MG63 (cell line): ENCODE measurements around the gene DTX3. TPM values are rescaled to one million over a fixed set of nuclear protein-coding genes. Genes with fewer than 3 reads are reported as not detected.

Experiments used
- DNase-seq: peaks from one replicate; pipeline ENCODE4 v3.0.0-alpha.2; 2020
- H3K27me3 ChIP-seq: fragments of 250-450 bp; sonication (Bioruptor Pico); 2 replicates; pipeline ENCODE4 v1.5.1; 2020; ENCODE audit warnings: mild to moderate bottlenecking, moderate library complexity
- H3K36me3 ChIP-seq: fragments of 250-450 bp; sonication (Bioruptor Pico); 2 replicates; pipeline ENCODE4 v1.5.1; 2020; ENCODE audit warnings: mild to moderate bottlenecking, moderate library complexity
- H3K4me3 ChIP-seq: fragments of 250-450 bp; sonication (Bioruptor Pico); 2 replicates; pipeline ENCODE4 v1.5.1; 2020; ENCODE audit warnings: mild to moderate bottlenecking, moderate library complexity
- H3K9me3 ChIP-seq: fragments of 250-450 bp; sonication (Bioruptor Pico); 2 replicates; pipeline ENCODE4 v1.5.1; 2020; ENCODE audit warnings: mild to moderate bottlenecking, moderate library complexity
- total RNA-seq: library from RNA; depleted of rRNA; stranded (reverse); fragments of >200 nt; shearing (Covaris generic); gene quantifications from 2 replicates; pipeline ENCODE4 v1.2.3, GENCODE V29; 2014; ENCODE audit warnings: low replicate concordance

Gene DTX3
- total RNA-seq, 1 experiment from 2014 or later, result 0.20 TPM

DNA sequence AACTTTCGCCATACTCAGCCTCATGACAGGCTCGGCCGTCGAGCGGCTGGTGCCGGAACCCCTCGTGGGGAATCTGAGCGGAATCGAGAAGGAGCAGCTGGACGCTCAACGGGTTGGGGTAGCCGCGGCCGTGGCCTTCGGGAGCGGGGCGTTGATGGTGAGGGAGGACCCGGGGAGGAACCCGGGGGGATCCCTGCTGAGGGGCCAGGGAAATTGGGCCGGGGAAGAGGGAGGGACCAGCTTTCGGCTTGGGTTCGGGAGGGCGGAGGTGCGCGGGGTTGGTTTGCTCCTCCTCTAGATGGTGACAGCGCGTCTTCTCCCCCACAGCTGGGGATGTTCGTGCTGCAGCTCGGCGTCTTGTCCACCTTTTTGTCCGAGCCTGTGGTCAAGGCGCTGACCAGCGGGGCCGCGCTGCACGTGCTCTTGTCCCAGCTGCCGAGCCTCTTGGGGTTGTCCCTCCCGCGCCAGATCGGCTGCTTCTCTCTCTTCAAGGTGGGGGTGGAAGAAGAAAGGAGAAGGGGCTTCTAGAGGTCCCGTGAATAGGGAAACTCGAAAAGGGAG, 16.4 kb downstream of the DTX3 start:
- Histone ChIP-seq H3K4me3 (no peak overlapping the region), H3K36me3 (0 out of 2 replicates have a peak, but pooled peaks cover 2% of the 10 kb centered on the region), H3K9me3 (no peaks in the 10 kb centered on the region), H3K27me3 (no peaks in the 10 kb centered on the region)
- no peak for DNase-seq

DNA sequence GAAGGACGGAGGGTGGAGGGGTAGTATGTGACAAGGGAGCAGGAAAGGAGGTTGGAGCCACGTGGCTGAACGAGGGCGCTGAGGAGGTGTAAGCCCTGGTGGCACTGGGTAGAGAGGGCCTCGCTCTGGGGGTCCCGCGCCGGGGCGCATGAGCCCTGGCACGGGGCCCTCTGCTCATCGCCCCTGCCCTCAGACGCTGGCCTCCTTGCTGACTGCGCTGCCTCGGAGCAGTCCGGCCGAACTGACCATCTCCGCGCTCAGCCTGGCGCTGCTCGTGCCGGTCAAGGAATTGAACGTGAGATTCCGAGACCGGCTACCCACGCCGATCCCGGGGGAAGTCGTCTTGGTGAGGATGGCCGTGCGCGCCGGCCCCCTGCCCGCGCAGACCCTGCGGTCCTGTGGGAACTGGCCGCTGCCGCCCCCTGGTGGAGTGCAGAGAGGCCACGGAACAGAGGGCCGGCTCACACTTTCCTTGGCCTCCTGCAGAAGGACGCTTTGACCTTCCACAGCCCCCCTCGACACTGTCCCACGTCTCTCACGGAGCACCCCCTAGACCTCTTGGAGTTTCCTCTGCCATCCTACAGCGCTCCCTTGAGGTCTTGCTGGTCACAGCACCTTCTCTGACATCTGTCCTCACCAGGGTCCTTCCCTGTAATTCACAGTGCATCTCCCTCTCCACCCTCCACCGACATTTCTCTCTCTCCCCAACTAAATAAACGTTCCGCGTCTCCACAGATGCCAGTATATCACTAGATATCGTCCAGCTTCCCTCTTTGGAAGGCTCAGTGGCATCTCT, 17.1 kb downstream of the DTX3 start:
- peak; percentile 31 for DNase-seq
- Histone ChIP-seq H3K36me3 (0 out of 2 replicates have a peak, but pooled peaks cover under 1% of the 10 kb centered on the region), H3K27me3 (no peaks in the 10 kb centered on the region), H3K9me3 (no peaks in the 10 kb centered on the region), H3K4me3 (no peak overlapping the region)

DNA sequence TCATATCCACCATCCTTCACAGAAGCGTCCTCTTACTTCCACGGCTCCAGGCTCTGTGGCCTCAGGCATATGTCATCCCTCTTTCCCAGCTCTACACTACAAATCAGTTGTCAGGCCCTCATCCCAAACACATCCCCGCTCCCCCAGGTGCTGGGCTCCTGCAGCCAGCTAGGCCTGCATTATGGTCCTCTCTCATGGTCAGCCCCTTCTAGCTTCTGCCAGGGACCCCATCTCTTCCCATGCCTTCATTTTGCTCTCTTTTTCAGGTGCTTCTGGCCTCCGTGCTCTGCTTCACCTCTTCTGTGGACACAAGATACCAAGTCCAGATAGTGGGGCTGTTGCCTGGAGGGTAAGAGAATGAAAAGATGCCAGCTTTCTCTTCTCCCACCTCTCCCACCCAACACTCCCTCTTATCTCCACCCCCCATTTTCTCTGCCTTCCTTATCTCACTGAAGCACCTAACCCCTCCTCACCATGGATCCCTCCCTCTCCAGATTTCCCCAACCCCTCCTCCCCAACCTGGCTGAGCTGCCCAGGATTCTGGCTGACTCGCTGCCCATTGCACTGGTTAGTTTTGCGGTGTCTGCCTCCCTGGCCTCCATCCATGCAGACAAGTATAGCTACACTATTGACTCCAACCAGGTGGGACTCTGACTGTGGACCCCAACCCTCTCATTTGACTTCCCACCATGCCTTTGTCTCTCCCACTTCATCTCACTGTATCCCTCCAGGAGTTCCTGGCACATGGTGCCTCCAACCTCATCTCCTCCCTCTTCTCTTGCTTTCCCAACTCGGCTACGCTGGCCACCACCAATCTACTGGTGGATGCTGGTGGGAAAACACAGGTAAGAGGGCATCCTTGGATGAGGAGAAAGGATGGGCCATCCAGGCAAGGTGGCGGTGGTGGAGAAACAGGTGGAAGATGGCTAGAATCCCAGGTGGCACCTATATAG, 17.9 kb downstream of the DTX3 start:
- Histone ChIP-seq H3K4me3 (no peak overlapping the region), H3K27me3 (no peaks in the 10 kb centered on the region), H3K36me3 (no peaks in the 10 kb centered on the region), H3K9me3 (no peaks in the 10 kb centered on the region)
- no peak for DNase-seq

DNA sequence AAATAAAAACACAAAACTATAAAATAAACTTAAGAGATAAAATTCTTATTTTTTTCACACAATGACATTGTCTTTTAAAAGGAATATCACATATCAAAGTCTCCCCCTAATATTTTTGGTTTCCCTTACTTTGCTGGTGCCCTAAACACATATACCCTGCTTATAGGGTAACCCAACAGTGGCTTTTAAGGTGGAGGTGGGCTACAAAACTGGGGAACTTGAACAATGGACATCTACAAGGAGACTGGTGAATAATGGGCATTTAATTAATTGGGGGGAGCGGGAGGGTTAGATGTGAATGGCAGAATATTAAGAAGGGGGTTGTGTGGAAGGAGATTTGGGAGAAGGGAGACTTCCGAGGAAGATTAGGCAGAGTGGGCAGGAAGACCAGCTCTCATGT, 18.8 kb downstream of the DTX3 start:
- Histone ChIP-seq H3K27me3 (no peaks in the 10 kb centered on the region), H3K4me3 (no peak overlapping the region), H3K9me3 (no peaks in the 10 kb centered on the region), H3K36me3 (no peaks in the 10 kb centered on the region)
- no peak for DNase-seq

DNA sequence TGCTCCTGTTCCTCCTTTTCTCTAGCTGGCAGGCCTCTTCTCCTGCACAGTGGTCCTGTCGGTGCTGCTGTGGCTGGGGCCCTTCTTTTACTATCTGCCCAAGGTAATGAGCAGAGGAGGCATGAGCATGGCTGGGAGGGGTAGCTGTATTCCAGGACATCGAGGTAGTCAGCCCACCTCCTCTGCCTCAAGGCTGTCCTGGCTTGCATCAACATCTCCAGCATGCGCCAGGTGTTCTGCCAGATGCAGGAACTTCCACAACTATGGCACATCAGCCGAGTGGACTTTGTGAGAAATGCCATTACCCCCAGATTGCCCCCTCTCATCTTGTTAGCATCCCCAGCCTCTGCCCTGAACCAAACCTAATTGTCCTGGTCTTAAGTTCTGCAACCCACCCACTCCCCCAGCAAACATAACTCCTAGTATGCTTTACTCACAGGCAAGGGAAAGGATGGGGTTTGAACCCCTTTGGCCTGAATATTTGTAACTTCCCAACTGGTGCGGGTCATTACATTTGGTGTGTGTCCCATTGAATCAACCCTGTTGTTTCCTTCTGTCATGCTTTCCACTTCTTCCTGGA, 19.3 kb downstream of the DTX3 start:
- H3K36me3 ChIP-seq, result no peaks in the 10 kb centered on the region
- H3K9me3 ChIP-seq, result no peaks in the 10 kb centered on the region
- DNase-seq, result no peak
- no peak overlapping the region for H3K4me3 ChIP-seq
- H3K27me3 ChIP-seq, result no peaks in the 10 kb centered on the region

DNA sequence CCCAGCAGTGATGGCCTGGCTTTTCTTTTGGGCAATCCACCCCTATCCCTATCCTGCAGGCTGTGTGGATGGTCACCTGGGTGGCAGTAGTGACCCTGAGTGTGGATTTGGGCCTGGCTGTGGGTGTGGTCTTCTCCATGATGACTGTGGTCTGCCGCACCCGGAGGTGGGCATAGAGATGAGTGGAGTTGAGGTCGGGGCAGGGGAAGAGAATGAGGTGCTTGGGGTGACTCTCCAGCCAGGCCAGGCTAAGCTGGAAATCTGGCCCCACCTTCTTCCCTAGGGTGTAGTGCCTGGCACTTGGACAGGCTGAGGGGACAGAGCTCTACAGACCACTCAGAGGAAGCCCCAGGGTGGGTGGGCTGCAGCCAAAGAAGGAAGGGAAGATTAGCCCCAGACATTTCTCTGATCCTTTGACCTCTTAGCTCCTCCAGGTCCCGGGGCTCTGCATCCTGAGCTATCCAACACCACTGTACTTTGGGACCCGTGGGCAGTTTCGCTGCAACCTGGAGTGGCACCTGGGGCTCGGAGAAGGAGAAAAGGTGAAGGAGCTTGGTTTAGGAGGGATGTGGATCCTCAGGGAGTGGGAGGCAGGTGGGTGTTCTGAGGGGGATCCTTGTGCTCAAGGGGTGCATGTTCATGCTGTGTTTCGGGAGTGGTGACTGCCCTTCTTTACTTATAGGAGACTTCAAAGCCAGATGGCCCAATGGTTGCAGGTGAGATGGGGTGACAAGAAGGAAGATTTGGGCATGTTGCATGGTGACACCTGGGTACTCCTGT, 20.0 kb downstream of the DTX3 start:
- DNase-seq, result no peak
- no peak overlapping the region for H3K4me3 ChIP-seq
- H3K36me3 ChIP-seq, result no peaks in the 10 kb centered on the region
- no peaks in the 10 kb centered on the region for H3K9me3 ChIP-seq
- H3K27me3 ChIP-seq, result no peaks in the 10 kb centered on the region

DNA sequence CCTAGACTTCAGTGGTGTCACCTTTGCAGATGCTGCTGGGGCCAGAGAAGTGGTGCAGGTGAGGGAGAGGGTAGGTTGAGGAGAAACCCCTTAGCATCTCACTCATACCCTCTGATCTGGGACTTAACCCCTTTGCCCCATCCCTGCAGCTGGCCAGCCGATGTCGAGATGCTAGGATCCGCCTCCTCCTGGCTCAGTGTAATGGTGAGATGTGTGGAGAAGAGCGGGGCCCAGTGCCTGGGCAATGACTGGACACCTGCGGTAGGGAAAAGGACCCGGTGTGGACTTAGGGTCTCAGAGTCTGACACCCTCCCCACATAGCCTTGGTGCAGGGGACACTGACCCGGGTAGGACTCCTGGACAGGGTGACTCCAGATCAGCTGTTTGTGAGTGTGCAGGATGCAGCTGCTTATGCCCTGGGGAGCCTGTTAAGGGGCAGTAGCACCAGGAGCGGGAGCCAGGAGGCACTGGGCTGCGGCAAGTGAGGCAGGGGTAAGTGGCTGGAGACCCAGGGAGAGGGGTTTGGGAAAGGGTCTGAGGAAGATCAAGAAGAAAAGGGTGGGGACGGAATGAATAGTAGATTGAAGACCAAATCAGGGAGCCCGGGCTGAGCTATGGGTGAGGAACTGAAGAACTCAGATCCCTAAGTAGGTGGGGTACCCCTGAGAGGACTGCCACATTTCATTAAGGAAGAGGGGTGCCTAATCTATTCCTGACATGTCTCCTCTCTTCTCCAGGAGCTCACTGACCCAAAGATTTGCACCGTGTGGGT, 20.8 kb downstream of the DTX3 start:
- DNase-seq, result no peak
- no peaks in the 10 kb centered on the region for H3K27me3 ChIP-seq
- H3K9me3 ChIP-seq, result no peaks in the 10 kb centered on the region
- H3K36me3 ChIP-seq, result no peaks in the 10 kb centered on the region
- no peak overlapping the region for H3K4me3 ChIP-seq

DNA sequence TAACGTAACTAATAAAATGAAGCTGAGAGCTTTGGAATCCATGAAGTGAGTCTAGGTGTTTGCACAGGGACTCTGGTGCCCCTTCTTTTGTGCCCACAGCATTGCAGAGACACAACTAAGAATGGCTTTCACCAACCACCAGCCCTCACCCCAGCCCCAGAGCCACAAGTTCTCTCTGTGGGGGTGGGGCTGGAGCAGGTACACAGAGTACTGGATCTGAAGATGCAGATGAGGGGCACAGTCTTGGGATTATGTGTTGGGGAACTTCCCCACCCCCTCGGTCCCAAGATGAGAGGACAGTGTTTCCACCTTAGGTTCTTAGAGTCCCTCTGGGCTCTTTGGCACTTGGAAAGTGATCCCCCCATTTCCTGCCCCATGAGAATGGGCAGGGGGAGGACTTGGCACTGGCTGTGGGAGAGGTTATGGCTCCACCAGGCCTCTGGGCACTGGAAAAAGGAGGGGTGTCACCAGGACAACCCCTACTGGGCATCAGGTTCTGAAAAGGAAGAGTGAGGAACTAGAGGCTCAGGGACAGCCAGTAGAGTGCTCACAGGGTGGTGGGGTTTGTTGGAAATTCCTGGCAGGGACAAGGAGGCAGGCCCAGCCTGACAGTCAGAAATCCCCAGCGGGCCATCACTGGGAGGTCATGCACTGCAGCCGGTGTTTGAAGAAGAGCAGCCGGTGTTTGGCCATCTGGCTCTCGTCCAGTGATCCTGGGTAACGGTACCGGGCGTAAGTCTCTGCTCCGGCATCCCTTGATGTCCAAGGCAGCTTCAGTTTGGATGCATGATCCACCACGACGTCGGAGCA, 21.7 kb downstream of the DTX3 start:
- Histone ChIP-seq H3K27me3 (no peaks in the 10 kb centered on the region), H3K9me3 (no peaks in the 10 kb centered on the region)

DNA sequence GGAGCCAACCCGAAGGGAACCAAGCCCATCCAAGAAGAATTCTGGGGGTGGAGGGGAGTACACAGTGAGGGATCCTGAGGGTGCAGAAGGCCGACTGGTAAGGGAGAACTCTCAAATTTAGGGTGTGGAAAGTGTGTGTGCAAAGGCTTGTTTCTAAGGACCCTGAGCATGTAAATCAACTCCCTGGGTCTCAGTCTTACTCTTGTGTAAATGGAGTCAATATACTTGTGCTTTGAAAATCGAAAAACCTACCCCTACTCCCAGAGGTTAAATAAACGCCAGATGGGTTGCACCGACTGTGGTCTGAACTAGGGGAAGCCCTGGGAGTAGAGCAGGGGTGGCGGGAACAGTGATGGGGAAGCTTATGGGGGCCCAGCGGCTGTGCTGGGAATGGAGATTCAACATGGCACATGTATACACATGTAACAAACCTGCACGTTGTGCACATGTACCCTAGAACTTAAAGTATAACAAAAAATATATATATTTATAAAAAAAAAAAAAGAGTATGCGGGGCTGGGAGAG, 22.4 kb downstream of the DTX3 start:
- Histone ChIP-seq H3K27me3 (no peaks in the 10 kb centered on the region), H3K9me3 (no peaks in the 10 kb centered on the region), H3K36me3 (no peaks in the 10 kb centered on the region), H3K4me3 (no peak overlapping the region)
- DNase-seq, result no peak

More for the DNA sequence above, 21.7 kb downstream of the DTX3 start:
- no peak overlapping the region for H3K4me3 ChIP-seq
- H3K36me3 ChIP-seq, result no peaks in the 10 kb centered on the region
- DNase-seq, result no peak

DNA sequence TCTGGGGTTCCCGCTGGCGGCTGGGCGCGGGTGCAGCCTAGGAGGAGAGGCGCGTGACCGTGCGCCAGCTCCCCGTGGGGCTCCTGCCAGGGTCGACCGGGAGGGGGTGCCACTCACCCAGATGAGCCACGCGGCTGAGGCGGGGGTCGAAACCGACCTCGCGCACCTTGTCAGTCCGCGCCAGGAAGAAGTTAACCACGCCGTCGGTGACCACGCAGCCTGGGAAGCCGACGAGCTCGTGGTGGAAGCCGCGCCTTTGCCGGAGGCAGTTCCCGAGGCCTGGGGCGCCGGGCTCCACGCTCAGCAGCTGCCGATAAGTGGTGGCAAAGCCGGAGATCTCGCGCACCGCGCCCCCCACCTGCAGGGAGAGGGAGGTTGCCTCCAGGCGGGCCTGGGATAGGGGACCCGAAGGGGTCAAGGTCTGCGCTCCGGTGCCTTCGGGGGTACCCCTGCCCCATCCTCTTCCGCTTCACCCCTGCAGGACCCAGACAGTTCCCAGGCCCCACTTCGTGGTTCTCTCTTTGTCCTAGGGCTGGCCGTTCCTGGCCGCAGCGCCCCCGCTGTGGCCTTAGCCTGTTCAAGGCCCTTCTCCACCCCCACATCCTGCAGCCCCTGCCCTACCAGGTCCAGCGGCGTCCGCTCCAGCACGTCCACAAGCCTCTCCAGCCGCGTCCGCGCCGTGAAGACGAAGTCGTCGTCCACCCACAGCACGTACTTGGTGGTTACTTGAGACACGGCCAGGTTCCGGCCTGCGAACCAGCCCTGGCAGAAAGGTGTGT, 23.1 kb downstream of the DTX3 start:
- no peak overlapping the region for H3K4me3 ChIP-seq
- H3K9me3 ChIP-seq, result no peaks in the 10 kb centered on the region
- H3K36me3 ChIP-seq, result no peaks in the 10 kb centered on the region
- H3K27me3 ChIP-seq, result no peaks in the 10 kb centered on the region
- DNase-seq, result no peak

DNA sequence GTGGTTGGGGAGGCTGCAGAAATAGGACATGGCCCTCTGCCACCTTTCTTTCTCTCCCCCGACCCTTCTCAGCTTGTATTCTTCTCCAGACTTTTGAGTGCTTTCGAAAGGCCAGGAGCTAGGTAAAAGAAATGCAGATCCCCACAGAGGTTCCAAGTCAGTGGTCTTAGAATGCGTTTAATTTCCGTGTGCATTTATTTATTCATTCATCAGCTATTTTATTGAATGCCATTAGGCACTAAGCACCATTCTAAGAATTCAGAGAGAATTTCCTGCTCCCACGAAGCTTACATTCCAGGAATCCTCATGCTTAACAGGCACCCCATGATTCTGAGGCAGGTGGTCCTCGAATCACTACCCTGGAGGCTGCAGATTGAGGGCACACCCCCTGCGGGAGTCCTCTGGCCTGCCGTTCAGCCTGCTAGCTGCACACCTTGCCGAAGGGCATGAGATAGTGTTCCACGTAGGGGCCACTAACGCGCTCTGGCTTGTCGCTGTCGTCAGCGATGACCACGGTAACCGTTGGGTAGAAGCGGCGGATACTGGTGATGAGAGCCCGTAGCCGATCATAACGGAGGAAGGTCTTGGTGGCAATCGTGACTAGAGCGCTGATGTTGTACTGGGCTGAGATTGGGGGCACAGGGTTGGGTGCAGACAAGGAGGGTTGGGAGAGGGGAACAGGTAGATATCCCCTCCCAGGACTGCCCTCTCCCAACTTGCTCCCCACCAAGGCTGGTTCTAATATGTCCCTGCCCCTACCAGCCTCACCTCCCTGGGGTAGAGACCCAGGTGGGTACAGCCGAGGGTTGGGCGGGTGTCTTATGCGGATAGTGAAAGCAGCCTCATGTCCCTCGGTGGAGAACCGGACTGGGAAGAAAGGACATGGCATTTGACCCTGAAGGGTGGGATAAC, 23.9 kb downstream of the DTX3 start:
- no peaks in the 10 kb centered on the region for H3K27me3 ChIP-seq
- DNase-seq, result no peak

DNA sequence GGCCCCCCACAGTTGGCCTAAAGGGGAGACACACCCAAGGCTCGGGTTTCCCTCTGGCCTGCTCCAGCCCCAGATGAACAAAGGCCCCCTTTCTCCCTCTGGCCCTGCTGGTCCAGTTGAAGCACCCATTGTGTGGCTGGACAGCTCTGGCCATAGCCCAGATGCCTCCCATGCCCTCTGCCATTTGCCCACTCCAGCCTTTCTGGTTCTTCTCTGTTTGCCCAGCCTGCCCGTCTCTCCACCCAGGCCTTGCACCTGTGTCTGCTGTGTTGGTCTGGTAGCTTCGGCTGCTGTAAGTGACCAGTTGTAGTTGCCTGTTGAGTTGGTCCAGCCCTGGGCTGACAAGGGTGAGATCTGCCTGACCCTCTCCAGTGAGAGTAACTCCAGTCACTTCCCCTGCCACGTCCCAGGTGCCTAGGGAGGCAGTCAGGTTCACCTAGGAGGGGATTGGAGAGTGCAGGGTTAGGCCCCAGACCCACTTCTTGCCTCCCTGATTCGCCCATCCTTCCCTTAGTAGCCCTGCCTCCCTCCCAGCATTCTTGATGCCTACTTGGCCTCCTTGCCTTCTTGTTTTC, 25.4 kb downstream of the DTX3 start:
- Histone ChIP-seq H3K27me3 (no peaks in the 10 kb centered on the region), H3K36me3 (no peaks in the 10 kb centered on the region)
- no peak for DNase-seq

More for the DNA sequence above, 23.9 kb downstream of the DTX3 start:
- Histone ChIP-seq H3K36me3 (no peaks in the 10 kb centered on the region), H3K4me3 (no peak overlapping the region), H3K9me3 (no peaks in the 10 kb centered on the region)

DNA sequence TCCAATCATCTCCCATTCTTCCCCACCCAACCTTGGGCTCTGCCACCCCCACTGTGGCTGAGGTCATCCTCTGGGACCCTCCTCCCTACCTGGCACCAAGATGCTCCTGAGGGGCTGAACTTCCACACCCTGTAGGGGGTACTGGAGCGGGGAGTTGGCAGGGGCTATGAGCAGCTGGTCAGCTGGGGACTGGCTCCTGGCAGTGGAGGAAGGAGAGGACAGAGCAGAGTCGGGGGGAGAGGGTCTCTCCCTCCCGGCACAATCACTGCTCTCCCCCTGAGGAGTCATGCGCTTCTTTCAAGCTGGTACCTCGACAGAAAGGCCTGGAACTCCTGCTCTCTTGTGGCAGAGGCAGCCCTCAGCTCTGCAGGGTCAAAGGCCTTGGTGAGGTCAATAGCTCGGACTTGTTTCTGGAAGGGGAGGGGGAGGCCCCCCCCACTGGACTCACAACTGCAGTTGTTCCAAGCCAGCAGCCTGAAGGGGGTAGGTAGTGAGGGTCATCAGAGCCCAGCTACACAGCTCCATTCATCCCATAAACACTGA, 26.3 kb downstream of the DTX3 start:
- Histone ChIP-seq H3K27me3 (no peaks in the 10 kb centered on the region), H3K36me3 (no peaks in the 10 kb centered on the region), H3K4me3 (no peak overlapping the region), H3K9me3 (no peaks in the 10 kb centered on the region)
- no peak for DNase-seq

More for the DNA sequence above, 25.4 kb downstream of the DTX3 start:
- H3K9me3 ChIP-seq, result no peaks in the 10 kb centered on the region
- no peak overlapping the region for H3K4me3 ChIP-seq
